Peyer's patch (tissue), 4 donors: Measurements from ENCODE around the gene TEX13D.

ENCODE experiments used
- POLR2A ChIP-seq, 2 donors: fragments of 450-650 bp; IDR thresholded peaks; one replicate each; pipeline ENCODE4 v1.5.1; 2017; ENCODE audit warnings: antibody characterized with exemption in 2 of 2, mild to moderate bottlenecking in 2 of 2, moderate library complexity in 2 of 2
- TF ChIP-seq, protein P1 (sequence below), 6 experiments: fragments of 450-650 bp in 4 of 6; fragments of 200-600 bp in 2 of 6; sonication (generic) in 1 of 6; IDR thresholded peaks; one replicate each; pipeline ENCODE4 v1.5.1; 2017 to 2019; ENCODE audit warnings: antibody characterized with exemption in 6 of 6, mild to moderate bottlenecking in 3 of 6, moderate library complexity in 1 of 6

DNA sequence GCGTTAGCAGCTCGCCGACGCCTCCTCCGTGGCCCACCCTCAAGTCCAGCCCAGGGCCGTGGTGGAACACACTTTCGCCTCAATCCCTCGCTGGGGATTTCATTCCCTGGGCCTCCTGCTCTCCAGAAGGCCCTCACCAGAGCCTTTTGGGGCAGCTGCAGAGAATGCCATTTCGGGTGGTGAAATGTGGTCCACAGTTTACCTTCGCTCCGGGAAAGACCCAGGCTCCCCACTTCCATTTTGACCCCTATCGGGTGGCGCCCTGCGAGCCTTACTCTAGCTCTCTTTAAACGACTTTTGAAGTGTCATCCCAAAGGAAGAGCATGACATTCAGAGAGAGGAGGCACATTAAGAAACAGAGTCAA, 14.4 kb downstream of the TEX13D start:
- TF ChIP-seq, protein P1, sequence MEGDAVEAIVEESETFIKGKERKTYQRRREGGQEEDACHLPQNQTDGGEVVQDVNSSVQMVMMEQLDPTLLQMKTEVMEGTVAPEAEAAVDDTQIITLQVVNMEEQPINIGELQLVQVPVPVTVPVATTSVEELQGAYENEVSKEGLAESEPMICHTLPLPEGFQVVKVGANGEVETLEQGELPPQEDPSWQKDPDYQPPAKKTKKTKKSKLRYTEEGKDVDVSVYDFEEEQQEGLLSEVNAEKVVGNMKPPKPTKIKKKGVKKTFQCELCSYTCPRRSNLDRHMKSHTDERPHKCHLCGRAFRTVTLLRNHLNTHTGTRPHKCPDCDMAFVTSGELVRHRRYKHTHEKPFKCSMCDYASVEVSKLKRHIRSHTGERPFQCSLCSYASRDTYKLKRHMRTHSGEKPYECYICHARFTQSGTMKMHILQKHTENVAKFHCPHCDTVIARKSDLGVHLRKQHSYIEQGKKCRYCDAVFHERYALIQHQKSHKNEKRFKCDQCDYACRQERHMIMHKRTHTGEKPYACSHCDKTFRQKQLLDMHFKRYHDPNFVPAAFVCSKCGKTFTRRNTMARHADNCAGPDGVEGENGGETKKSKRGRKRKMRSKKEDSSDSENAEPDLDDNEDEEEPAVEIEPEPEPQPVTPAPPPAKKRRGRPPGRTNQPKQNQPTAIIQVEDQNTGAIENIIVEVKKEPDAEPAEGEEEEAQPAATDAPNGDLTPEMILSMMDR (IDR thresholded peaks at IDR 0.05): no peak
- TF ChIP-seq POLR2A (IDR thresholded peaks at IDR 0.05): no peak
